Stimulated activated naive CD8-positive, alpha-beta T cell treated with anti-CD3 and anti-CD28 coated beads, Interleukin-15, Interleukin-2, amounts not matched to agents 100 ng/mL and 50 ng/mL, for 24 hours (primary cell): ENCODE results near the gene FILIP1.
"Not testable (repeated sequence)": the region's sequence is repeated elsewhere in the genome, so short reads cannot be mapped to it uniquely, and the experiment has no call there.

Experiments
- H3K27ac Mint-ChIP-seq: one replicate; pipeline ENCODE4 v1.8.0; 2021; ENCODE audit warnings: mild to moderate bottlenecking, mixed read lengths
- H3K27me3 Mint-ChIP-seq: one replicate; pipeline ENCODE4 v1.8.0; 2021; ENCODE audit warnings: mixed read lengths
- H3K36me3 Mint-ChIP-seq: one replicate; pipeline ENCODE4 v1.8.0; 2021; ENCODE audit warnings: low read depth, mixed read lengths
- H3K4me1 Mint-ChIP-seq: one replicate; pipeline ENCODE4 v1.8.0; 2021; ENCODE audit warnings: low read depth, mixed read lengths
- H3K4me3 Mint-ChIP-seq: one replicate; pipeline ENCODE4 v1.8.0; 2021; ENCODE audit warnings: mild to moderate bottlenecking, mixed read lengths
- H3K9me3 Mint-ChIP-seq: one replicate; pipeline ENCODE4 v1.8.0; 2021; ENCODE audit warnings: mixed read lengths

FILIP1 gene

DNA sequence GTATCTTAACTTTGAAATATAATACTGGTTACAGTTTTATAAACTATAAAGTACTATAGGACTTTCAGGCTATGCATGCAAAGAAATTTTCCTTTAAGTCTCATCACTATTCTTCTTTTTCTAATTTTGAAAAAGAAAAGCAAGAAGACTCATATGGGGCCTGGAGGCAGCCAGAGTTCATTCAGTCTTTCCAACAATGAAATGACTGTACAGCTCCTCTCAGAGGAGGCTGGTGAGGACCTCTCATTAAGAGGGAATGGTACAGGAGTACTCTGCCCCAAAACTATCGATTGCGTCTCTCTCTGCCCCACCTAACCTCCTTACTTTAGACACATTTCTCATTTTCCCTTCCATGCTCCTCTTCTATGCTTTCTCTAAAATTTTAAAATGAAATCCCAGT lies 66.3 kb downstream of the FILIP1 start:
- H3K4me1 Mint-ChIP-seq: peaks cover 12% of the 10 kb centered on the region
- no peak overlapping the region for H3K4me3 Mint-ChIP-seq
- H3K27me3 Mint-ChIP-seq: peaks cover 10% of the 10 kb centered on the region
- H3K9me3 Mint-ChIP-seq: peaks cover 9% of the 10 kb centered on the region
- H3K27ac Mint-ChIP-seq: no peak overlapping the region
- no peaks in the 10 kb centered on the region for H3K36me3 Mint-ChIP-seq

DNA sequence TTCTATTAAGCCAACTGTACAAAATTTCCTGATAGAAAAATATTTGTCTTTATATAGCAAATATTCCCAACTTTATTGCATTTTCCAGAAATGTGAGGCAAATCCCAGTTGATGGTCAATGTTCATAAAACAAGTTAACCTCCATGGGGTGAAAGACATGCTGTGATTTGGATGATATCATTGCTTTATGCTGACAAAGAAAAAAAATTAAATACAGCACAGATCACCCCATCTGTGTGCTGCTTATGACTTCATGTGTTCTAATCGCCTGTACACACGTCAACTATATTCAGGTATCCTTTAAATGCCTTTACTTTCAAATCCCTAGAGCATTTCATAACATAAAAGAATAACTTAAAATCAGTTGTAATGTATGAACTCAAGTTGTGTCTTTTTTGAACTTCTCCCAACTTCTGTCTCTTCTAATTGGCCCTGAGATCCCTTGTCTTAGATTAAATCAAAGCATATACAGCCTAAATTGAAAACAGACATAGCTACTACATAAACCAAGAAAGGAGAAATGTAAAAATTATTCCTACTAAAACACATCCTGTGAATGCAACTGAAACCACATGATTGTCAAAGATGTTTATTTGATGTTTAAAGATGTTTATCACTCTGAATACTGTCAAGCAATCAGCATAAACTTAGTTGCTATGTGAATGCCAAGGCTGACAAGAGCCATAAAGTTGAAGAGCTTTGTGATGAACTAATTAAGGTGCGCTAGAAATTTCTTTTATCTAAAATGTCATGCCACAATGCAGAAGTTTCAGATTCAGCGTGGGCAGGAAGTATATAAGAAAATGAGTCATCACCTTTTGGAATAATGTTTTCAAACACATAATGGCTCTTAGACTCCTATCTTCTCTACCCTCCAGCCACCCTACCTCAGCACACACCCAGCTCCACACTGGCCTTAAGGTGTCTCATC lies 68.7 kb downstream of the FILIP1 start:
- Mint-ChIP-seq H3K4me3 (no peak overlapping the region), H3K9me3 (peaks cover 6% of the 10 kb centered on the region), H3K27me3 (peaks cover 10% of the 10 kb centered on the region), H3K27ac (no peak overlapping the region), H3K4me1 (peaks cover 12% of the 10 kb centered on the region), H3K36me3 (no peaks in the 10 kb centered on the region)

DNA sequence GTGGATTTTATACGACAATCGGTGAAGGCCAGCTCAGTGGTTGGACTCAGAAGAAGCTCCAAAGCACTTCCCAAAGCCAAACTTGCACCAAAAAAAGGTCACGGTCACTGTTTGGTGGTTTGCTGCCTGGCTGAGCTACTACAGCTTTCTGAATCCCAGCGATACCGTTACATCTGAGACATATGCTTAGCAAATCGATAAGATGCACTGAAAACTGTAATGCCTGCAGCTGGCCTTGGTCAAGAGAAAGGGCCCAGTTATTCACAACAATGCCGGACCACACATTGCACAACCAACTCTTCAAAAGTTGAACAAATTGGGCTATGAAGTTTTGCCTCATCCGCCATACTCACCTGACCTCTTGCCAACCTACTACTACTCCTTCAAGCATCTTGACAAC lies 70.2 kb downstream of the FILIP1 start:
- Mint-ChIP-seq H3K36me3 (no peaks in the 10 kb centered on the region), H3K27ac (no peak overlapping the region), H3K9me3 (no peaks in the 10 kb centered on the region), H3K4me3 (no peak overlapping the region), H3K4me1 (peaks cover 12% of the 10 kb centered on the region), H3K27me3 (peaks cover 8% of the 10 kb centered on the region)

GRCh38 chr6:75422024-75422639 lies 71.5 kb downstream of the FILIP1 start:
- H3K4me3 Mint-ChIP-seq: no peak overlapping the region
- no peaks in the 10 kb centered on the region for H3K36me3 Mint-ChIP-seq
- no peak overlapping the region for H3K27ac Mint-ChIP-seq
- H3K9me3 Mint-ChIP-seq: no peaks in the 10 kb centered on the region
- peaks cover 18% of the 10 kb centered on the region for H3K27me3 Mint-ChIP-seq
- peaks cover 12% of the 10 kb centered on the region for H3K4me1 Mint-ChIP-seq

DNA sequence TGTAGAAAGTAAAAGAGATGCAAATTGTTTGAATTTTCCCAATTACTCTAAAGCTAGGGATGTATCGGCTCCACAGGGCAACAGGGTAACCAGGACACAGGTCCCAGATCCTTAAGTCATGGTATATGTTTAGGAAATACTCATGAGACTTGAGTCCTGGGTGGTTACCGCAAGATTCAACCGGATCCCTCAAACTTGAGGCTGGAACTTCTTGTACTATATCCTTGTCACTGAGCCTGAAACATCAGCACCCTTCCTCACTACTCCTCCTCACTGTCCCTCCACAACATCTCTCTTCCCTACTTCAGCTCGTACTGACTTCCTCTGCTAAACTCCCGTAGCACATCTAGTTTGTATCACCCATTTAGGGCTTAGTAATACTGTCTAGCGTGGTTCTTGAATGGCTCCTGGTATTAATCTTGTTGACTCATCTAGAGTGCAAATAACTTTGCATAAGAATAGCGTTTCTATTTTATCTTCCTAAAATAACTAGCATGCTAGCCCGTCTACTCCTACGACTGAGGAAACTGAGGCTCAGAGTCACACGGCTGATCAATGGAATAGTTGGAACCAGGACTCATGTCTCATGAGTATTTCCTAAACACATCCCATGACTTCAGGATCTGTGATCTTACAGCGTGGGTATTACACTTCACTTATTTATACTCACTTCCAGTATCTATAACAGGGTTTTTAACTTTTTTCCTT lies 72.1 kb downstream of the FILIP1 start:
- Mint-ChIP-seq H3K9me3 (no peaks in the 10 kb centered on the region), H3K36me3 (no peaks in the 10 kb centered on the region), H3K4me1 (peaks cover 12% of the 10 kb centered on the region), H3K27me3 (peaks cover 18% of the 10 kb centered on the region), H3K27ac (no peak overlapping the region), H3K4me3 (no peak overlapping the region)

DNA sequence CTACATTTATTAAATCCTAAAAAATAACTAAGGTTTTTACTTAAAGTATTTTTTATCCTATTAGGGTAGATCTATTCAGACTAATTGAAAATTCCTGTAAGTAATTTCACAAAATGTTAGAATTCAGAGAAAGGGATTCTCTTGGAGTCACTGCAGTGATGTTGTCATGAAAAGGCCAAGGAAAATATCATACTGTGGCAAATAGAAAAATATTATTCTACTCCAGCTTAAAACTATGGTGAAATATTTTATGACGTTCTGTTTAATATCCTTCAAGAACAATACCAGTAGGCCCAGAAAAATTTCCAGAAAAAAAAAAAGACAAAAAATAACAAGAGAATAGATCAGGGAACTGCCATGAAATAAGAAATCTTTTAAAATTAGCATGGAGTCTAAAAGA lies 73.6 kb downstream of the FILIP1 start:
- peaks cover 4% of the 10 kb centered on the region for H3K4me1 Mint-ChIP-seq
- peaks cover 18% of the 10 kb centered on the region for H3K27me3 Mint-ChIP-seq
- no peak overlapping the region for H3K27ac Mint-ChIP-seq
- H3K36me3 Mint-ChIP-seq: no peaks in the 10 kb centered on the region
- H3K4me3 Mint-ChIP-seq: no peak overlapping the region
- no peaks in the 10 kb centered on the region for H3K9me3 Mint-ChIP-seq

GRCh38 chr6:75419416-75419815 lies 74.2 kb downstream of the FILIP1 start:
- no peaks in the 10 kb centered on the region for H3K36me3 Mint-ChIP-seq
- no peaks in the 10 kb centered on the region for H3K9me3 Mint-ChIP-seq
- no peak overlapping the region for H3K27ac Mint-ChIP-seq
- no peaks in the 10 kb centered on the region for H3K4me1 Mint-ChIP-seq
- no peak overlapping the region for H3K4me3 Mint-ChIP-seq
- peaks cover 18% of the 10 kb centered on the region for H3K27me3 Mint-ChIP-seq

- H3K27ac Mint-ChIP-seq: no peak overlapping the region
- no peak overlapping the region for H3K4me3 Mint-ChIP-seq
- peaks cover 18% of the 10 kb centered on the region for H3K27me3 Mint-ChIP-seq
These were observed 75.4 kb downstream of the FILIP1 start for GRCh38 chr6:75418233-75418632.

GRCh38 chr6:75416443-75416842 lies 77.2 kb downstream of the FILIP1 start:
- H3K27me3 Mint-ChIP-seq: peaks cover 16% of the 10 kb centered on the region
- H3K4me3 Mint-ChIP-seq: no peak overlapping the region
- no peaks in the 10 kb centered on the region for H3K36me3 Mint-ChIP-seq
- no peaks in the 10 kb centered on the region for H3K4me1 Mint-ChIP-seq
- H3K9me3 Mint-ChIP-seq: no peaks in the 10 kb centered on the region
- no peak overlapping the region for H3K27ac Mint-ChIP-seq

More at GRCh38 chr6:75418233-75418632, 75.4 kb downstream of the FILIP1 start:
- H3K36me3 Mint-ChIP-seq: no peaks in the 10 kb centered on the region
- no peaks in the 10 kb centered on the region for H3K4me1 Mint-ChIP-seq
- H3K9me3 Mint-ChIP-seq: no peaks in the 10 kb centered on the region

GRCh38 chr6:75415804-75416203 lies 77.8 kb downstream of the FILIP1 start:
- Mint-ChIP-seq H3K27ac (no peak overlapping the region), H3K4me1 (no peaks in the 10 kb centered on the region), H3K36me3 (no peaks in the 10 kb centered on the region), H3K27me3 (peaks cover 13% of the 10 kb centered on the region), H3K4me3 (no peak overlapping the region), H3K9me3 (no peaks in the 10 kb centered on the region)

DNA sequence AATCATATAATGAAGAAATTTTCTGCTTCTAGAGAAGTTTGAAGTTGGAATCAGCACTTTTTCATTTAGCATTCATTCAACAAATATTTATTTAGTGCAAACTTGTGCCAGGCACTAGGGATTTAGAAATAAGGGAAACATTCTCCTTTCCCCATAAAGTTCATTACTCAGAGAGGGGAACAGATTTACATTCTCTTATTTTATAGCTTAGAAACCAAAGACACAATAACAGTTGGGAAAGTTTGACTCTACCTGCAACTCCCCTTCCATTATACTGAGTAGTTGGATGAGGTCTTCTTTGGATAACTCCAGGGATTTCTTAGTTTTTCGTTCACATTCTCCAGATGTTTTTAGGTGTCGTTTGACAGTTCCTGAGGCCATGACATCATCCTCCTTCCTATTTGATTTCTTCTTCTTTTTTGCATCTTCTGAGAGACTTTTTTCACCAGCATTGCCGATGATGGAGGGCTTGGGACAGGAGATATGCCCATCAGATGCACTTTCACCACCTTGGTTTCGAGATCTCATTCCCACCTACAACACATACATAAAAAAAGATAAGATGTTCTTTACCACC lies 79.1 kb downstream of the FILIP1 start:
- H3K4me1 Mint-ChIP-seq: no peaks in the 10 kb centered on the region
- peaks cover 13% of the 10 kb centered on the region for H3K27me3 Mint-ChIP-seq
- no peak overlapping the region for H3K4me3 Mint-ChIP-seq
- H3K9me3 Mint-ChIP-seq: no peaks in the 10 kb centered on the region
- no peak overlapping the region for H3K27ac Mint-ChIP-seq
- no peaks in the 10 kb centered on the region for H3K36me3 Mint-ChIP-seq

DNA sequence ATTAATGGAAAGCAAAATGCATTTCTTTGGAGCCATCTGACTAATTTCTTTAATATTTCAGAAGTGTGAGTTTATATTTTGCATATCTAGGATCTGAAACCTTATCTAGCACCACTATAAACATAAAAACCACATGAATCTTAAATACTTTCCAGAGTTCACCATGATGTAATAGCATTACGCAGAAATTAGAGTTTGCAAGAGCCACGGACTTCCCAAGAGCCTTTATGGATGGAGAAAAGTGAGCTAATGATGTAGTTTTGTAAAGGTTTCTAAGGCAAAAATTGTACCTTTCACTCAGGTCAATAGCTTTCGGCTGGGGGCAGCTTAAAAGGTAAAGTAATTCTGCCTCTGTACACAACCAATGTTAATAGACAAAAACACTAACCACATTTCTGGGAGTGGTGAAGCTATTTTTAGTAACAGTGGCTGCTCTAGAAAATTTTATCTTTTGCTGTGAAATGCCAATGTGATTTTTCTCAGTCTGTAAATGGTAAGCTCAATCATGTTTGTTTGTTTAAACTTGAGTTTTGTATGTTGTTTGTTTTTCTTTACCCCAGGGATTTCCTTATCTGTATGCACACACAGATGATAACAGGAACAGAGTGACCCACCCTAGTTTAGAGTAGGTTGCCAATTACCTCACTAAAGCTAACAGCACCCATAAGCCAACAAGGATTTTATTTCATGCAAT lies 80.5 kb downstream of the FILIP1 start:
- Mint-ChIP-seq H3K27ac (no peak overlapping the region), H3K4me3 (no peak overlapping the region), H3K36me3 (no peaks in the 10 kb centered on the region), H3K4me1 (no peaks in the 10 kb centered on the region), H3K27me3 (peaks cover 8% of the 10 kb centered on the region), H3K9me3 (no peaks in the 10 kb centered on the region)

DNA sequence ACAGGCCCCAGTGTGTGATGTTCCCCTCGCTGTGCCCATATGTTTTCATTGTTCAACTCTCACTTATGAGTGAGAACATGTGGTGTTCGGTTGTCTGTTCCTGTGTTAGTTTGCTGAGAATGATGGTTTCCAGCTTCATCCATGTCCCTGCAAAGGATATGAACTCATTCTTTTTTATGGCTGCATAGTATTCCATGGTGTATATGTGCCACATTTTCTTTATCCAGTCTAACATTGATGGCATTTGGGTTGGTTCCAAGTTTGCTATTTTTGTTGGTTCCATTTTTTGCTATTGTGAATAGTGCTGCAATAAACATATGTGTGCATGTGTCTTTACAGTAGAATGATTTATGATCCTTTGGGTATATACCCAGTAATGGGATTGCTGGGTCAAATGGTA lies 83.0 kb downstream of the FILIP1 start:
- not testable (repeated sequence) for H3K4me1 Mint-ChIP-seq, H3K4me3 Mint-ChIP-seq, H3K9me3 Mint-ChIP-seq, H3K27ac Mint-ChIP-seq, H3K27me3 Mint-ChIP-seq, H3K36me3 Mint-ChIP-seq

GRCh38 chr6:75409928-75410327 lies 83.7 kb downstream of the FILIP1 start:
- Mint-ChIP-seq H3K9me3 (no peaks in the 10 kb centered on the region), H3K27me3 (no peaks in the 10 kb centered on the region), H3K4me1 (no peaks in the 10 kb centered on the region), H3K4me3 (no peak overlapping the region), H3K27ac (no peak overlapping the region), H3K36me3 (no peaks in the 10 kb centered on the region)
